ENCODE results near the gene AMZ1. TPM values are rescaled to one million over a fixed set of nuclear protein-coding genes. Genes with fewer than 3 reads are reported as not detected.

The AMZ1 gene
- total RNA-seq, 4 donors from 2014 or later: 0.64 TPM; not detected in 3

- Histone ChIP-seq H3K4me3 (no peak overlapping the region), H3K4me1 (peaks cover 0 to 18% (median 13%) of the 10 kb centered on the region in 4 donors), H3K9me3 (no peaks in the 10 kb centered on the region), H3K27ac (no peak overlapping the region), H3K27me3 (peaks cover 78% of the 10 kb centered on the region), H3K36me3 (no peaks in the 10 kb centered on the region)
- intact Hi-C loops (cut with DNase I; ENCODE audit: low total_unique reads) (no loop called here), in situ Hi-C loops (cut with MboI; ENCODE audit: low pct_ligation_motif_present in 1 of 4, low pct_unique_long_range_greater_than_20kb in 1 of 4, low sequenced_read_pairs in 3 of 4) (loop anchor here in 3 of 4 donors (25.0 kb wide), 2 partner anchors 199 to 224 kb away; partner anchors contain the start of gene GRIFIN (in 1 of the 3))
- 90 to 91% methylated on average over 7 to 14 of the region's 14 CpGs for WGBS, 2 donors (ENCODE audit: low coverage in 1 of 2)
- TF ChIP-seq CTCF (IDR thresholded peaks at IDR 0.05) (no peak), POLR2A (IDR thresholded peaks at IDR 0.05) (no peak), EP300 (IDR thresholded peaks at IDR 0.05; ENCODE audit: low read depth) (no peak)
- DNase-seq: no peak
These were observed 1.9 kb upstream of the AMZ1 start for GRCh38 chr7:2686101-2686500.

- H3K36me3 ChIP-seq: no peaks in the 10 kb centered on the region
- intact Hi-C loops (cut with DNase I; ENCODE audit: low total_unique reads): no loop called here
- H3K27me3 ChIP-seq: peaks cover 76% of the 10 kb centered on the region
- peak overlapping the region in 1 of 4 donors; percentile 11 for H3K4me3 ChIP-seq
- TF ChIP-seq EP300 (IDR thresholded peaks at IDR 0.05; ENCODE audit: low read depth) (no peak), CTCF (IDR thresholded peaks at IDR 0.05) (no peak), POLR2AphosphoS5 (IDR thresholded peaks at IDR 0.05) (no peak), POLR2A (IDR thresholded peaks at IDR 0.05) (no peak)
- H3K4me1 ChIP-seq: peaks cover 0 to 18% (median 13%) of the 10 kb centered on the region in 4 donors
- 40 to 43% methylated on average over 3 to 17 of the region's 17 CpGs for WGBS, 2 donors (ENCODE audit: low coverage in 1 of 2)
- H3K9me3 ChIP-seq: no peaks in the 10 kb centered on the region
- in situ Hi-C loops (cut with MboI; ENCODE audit: low pct_ligation_motif_present in 1 of 4, low pct_unique_long_range_greater_than_20kb in 1 of 4, low sequenced_read_pairs in 3 of 4): loop anchor here in 3 of 4 donors (25.0 kb wide), 2 partner anchors 200 to 225 kb away; partner anchors contain the start of gene GRIFIN (in 1 of the 3)
- no peak for DNase-seq
- no peak overlapping the region for H3K27ac ChIP-seq
These were observed 598 bp upstream of the AMZ1 start for GRCh38 chr7:2687338-2687869.

- in situ Hi-C loops (cut with MboI; ENCODE audit: low pct_ligation_motif_present in 1 of 4, low pct_unique_long_range_greater_than_20kb in 1 of 4, low sequenced_read_pairs in 3 of 4): loop anchor here in 3 of 4 donors (25.0 kb wide), 2 partner anchors 201 to 226 kb away; partner anchors contain the start of gene GRIFIN (in 1 of the 3)
- H3K4me1 ChIP-seq: peaks cover 0 to 18% (median 15%) of the 10 kb centered on the region in 4 donors
- H3K36me3 ChIP-seq: no peaks in the 10 kb centered on the region
- TF ChIP-seq EP300 (IDR thresholded peaks at IDR 0.05; ENCODE audit: low read depth): no peak
- no peak for TF ChIP-seq CTCF (IDR thresholded peaks at IDR 0.05)
- no peak for TF ChIP-seq POLR2AphosphoS5 (IDR thresholded peaks at IDR 0.05)
- no peak for TF ChIP-seq POLR2A (IDR thresholded peaks at IDR 0.05)
- H3K4me3 ChIP-seq: peak overlapping the region in 2 of 4 donors; percentile 11 to 16
- intact Hi-C loops (cut with DNase I; ENCODE audit: low total_unique reads): no loop called here
- WGBS, 2 donors (ENCODE audit: low coverage in 1 of 2): 0 to 6% methylated on average over 1 to 35 of the region's 62 CpGs
- peaks cover 83% of the 10 kb centered on the region for H3K27me3 ChIP-seq
- H3K27ac ChIP-seq: no peak overlapping the region
- DNase-seq: no peak
- no peaks in the 10 kb centered on the region for H3K9me3 ChIP-seq
These were observed 674 bp downstream of the AMZ1 start for GRCh38 chr7:2688409-2689342.

GRCh38 chr7:2689343-2689847 is 1.4 kb downstream of the AMZ1 start:
- in situ Hi-C loops (cut with MboI; ENCODE audit: low pct_ligation_motif_present in 1 of 4, low pct_unique_long_range_greater_than_20kb in 1 of 4, low sequenced_read_pairs in 3 of 4): loop anchor here in 3 of 4 donors (25.0 kb wide), 2 partner anchors 202 to 227 kb away; partner anchors contain the start of gene GRIFIN (in 1 of the 3)
- no peak for TF ChIP-seq CTCF (IDR thresholded peaks at IDR 0.05)
- no peak for TF ChIP-seq EP300 (IDR thresholded peaks at IDR 0.05; ENCODE audit: low read depth)
- WGBS, 2 donors (ENCODE audit: low coverage in 1 of 2): 60% methylated on average over 16 of the region's 16 CpGs; no CpG with 5 or more reads in 1 of the 2 donors
- Histone ChIP-seq H3K27ac (no peak overlapping the region), H3K27me3 (peaks cover 83% of the 10 kb centered on the region), H3K4me3 (no peak overlapping the region), H3K36me3 (no peaks in the 10 kb centered on the region), H3K9me3 (no peaks in the 10 kb centered on the region), H3K4me1 (peaks cover 0 to 18% (median 15%) of the 10 kb centered on the region in 4 donors)
- no peak for DNase-seq
- intact Hi-C loops (cut with DNase I; ENCODE audit: low total_unique reads): no loop called here
